ENCODE data around the gene KCNA2.

DNA sequence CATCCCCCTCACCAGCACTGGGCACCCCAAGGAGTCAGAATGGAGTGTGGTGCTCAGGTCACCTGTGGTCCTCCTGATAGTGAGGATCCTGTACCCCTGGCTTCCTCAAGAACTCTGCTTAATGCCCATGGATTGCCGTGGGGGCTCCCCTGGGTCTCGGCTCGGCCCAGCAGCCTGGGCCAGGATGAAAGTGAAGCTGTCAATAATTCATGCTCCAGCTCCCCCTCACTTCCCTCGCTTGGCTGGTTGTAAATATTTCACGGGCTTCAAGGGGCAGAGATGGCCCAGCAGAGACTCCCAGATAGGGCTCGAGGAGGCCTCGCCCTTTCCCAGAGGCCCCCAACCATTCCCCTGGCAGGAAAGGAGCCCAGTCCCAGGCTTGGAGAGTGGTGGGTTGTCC lies 44.6 kb downstream of the KCNA2 start:
- TF ChIP-seq EZH2phosphoT487 (IDR thresholded peaks at IDR 0.05; ENCODE audit: borderline replicate concordance, low read length): no peak
- TF ChIP-seq, protein P1, sequence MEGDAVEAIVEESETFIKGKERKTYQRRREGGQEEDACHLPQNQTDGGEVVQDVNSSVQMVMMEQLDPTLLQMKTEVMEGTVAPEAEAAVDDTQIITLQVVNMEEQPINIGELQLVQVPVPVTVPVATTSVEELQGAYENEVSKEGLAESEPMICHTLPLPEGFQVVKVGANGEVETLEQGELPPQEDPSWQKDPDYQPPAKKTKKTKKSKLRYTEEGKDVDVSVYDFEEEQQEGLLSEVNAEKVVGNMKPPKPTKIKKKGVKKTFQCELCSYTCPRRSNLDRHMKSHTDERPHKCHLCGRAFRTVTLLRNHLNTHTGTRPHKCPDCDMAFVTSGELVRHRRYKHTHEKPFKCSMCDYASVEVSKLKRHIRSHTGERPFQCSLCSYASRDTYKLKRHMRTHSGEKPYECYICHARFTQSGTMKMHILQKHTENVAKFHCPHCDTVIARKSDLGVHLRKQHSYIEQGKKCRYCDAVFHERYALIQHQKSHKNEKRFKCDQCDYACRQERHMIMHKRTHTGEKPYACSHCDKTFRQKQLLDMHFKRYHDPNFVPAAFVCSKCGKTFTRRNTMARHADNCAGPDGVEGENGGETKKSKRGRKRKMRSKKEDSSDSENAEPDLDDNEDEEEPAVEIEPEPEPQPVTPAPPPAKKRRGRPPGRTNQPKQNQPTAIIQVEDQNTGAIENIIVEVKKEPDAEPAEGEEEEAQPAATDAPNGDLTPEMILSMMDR (IDR thresholded peaks at IDR 0.05; ENCODE audit: low read depth, low read length, poor library complexity, severe bottlenecking): no peak

Measured in DOHH2 (cell line).